HG03108 (cell line): Measurements from ENCODE around the gene ZBTB25.

ENCODE experiments used
- ATAC-seq: cut with Tn5 transposase; IDR thresholded peaks from one replicate; pipeline ENCODE4 v1.9.1; 2021; ENCODE audit warnings: moderate library complexity; ENCODE audit not compliant: unreplicated experiment

The ZBTB25 gene

GRCh38 chr14:64444140-64444539, 59.5 kb downstream of the ZBTB25 start:
- no peak for ATAC-seq

- no peak for ATAC-seq
Observed at GRCh38 chr14:64442300-64442988, 61.2 kb downstream of the ZBTB25 start.

DNA sequence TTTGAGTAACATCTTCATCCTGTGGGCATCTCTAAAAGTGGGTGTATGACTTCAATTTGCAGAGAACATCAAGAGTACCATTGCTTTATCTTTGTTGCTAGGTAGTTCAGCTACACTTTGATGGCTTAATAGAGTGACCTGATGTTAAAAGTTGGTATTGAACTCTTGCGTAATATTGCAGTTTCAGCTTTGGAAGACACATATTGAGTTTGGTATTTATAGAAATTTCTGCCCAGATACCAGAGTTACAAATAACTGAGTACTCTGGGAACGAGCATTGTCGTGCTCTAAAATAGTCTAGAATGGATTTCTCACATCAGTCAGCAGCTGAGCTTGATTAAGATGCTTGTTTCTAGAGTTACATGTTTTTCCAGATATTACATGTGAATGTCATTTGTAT, 63.1 kb downstream of the ZBTB25 start:
- no peak for ATAC-seq

DNA sequence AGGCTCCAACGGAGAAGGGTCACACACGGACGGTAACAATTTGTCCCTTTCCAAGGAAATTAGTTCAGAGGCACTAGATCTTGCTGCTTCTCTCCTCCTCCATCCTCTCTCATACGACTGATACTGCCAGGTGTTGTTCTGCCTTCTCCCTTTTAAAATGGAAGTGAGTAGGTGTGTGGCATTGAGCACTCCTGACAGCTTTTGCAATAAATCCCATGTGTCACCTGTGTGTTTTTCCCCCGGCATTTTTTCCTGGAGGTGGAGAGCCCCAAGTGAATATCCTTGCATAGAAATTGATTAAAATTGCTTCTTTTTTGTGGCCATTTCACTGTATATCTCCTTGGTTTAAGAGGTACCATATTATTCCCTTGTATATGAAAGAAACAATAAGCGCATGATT, 64.5 kb downstream of the ZBTB25 start:
- ATAC-seq: no peak

- ATAC-seq: no peak
Observed at GRCh38 chr14:64438181-64438841, 65.3 kb downstream of the ZBTB25 start.

DNA sequence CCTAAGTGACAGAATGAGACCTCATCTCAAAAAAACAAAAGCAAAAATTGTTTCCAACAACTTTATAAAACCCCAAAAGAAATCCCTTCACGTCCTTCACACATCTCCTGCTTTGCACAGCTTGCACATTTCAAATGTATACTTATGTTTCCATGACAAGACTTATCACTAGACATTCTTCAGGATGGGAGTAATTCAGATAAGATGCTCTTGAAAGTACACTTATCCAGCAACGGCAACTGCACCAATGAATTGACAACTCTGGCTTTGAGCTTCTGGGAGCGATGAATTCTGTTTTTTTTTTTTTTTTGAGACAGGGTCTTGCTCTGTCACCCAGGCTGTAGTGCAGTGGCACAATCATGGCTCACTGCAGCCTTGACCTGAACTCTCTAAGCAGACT, 69.1 kb downstream of the ZBTB25 start:
- no peak for ATAC-seq

- ATAC-seq: no peak
Observed at GRCh38 chr14:64423987-64424386, 79.7 kb downstream of the ZBTB25 start.

DNA sequence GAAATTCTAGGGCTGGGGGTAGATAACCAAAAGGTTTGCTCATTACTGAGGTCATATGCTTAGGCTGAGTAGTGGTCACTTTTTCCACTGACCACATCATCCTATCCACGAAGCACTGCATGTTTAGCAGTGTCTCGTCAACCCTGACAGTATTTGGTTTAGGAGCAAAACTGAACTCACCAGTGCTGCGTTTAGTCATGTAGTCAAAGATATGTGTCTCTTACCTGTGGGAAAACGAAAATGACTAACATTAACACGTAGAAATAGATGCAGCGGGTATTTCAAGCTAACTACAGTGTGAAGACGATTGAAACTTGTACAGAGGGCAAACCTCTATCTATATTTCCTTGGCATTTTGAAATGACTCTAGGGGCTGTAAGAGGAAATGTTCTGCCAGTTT, 80.9 kb downstream of the ZBTB25 start:
- ATAC-seq: peak; percentile 42

DNA sequence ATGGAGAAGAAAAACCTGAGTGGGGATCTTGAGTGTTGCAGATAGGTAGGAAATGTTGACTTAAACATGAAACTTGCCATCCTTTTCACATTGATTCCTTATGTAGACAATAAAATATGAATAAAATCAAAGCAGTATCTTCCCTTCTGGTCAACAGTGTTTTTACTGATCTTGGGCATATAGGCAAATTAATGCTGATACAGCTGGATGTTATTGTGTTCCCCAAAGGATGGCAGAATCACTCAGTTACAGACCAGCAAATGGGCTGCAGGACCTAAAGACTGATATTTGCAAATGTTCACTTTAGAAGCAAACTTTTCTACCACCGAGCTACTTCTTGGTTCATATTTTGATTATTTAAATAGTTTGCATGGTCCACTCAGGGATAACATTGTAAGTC, 81.6 kb downstream of the ZBTB25 start:
- no peak for ATAC-seq

DNA sequence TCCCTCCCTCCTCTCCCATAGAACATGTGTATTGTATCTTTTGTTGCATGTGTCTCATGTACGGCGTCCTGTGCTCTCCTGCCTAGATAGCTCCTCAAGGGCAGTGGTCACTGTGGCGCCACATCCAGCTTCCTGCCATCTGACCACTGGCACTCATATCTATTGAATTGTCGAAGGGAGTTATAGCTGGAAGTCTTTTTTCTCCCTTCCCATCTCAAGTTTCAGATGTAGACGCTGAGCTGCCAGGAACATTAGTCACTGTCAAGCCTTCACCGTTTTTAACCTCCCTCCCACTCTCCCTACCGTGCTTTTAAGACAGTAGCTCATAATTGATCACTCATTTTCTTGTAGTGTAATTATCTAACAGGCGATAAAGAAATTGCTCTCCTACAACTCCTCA, 82.5 kb downstream of the ZBTB25 start:
- no peak for ATAC-seq

GRCh38 chr14:64419003-64419402, 84.6 kb downstream of the ZBTB25 start:
- ATAC-seq: no peak

DNA sequence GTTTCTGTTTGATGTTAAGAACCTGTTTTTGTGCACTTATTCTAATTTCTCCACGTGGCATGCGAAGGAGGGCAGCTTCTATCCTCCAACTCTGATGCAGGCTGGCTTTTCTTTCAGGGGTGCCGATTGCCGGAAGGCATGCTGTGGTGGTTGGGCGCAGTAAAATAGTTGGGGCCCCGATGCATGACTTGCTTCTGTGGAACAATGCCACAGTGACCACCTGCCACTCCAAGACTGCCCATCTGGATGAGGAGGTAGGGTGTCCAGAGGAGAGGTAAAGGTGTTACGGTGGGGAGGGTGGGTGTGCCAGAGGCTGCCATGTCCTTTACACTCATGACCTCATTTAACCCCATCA, 85.9 kb downstream of the ZBTB25 start:
- ATAC-seq: no peak

GRCh38 chr14:64417055-64417770, 86.4 kb downstream of the ZBTB25 start:
- no peak for ATAC-seq

DNA sequence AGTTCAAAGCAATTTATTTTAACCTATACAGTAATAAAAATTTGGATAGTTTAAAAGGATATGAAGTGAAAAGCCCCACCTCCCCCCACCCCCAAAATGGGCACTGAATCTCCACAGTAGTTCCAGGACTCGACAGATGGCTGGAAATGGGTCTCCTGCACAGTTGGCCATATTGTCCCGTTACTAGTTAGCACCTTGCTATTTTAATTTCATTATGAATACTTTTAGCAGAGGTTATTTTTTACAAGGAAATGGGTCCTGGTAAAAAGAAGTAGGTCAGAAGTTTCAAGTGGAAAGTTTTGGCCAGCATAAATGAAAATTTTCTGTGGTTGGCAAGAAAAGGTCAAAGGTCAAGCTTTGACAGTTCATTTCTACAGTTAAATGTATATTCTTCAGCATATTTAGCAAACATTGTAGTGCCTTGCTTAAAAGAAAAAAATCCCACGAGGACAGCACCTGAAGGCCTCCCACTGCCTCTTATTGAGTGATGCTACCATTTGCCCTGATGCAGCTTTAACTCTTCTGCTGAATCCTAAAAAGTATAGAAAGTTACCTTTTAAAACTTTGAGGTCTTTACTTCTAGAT, 87.2 kb downstream of the ZBTB25 start:
- no peak for ATAC-seq

- ATAC-seq: no peak
Observed at GRCh38 chr14:64412237-64412636, 91.4 kb downstream of the ZBTB25 start.

GRCh38 chr14:64411001-64411400, 92.6 kb downstream of the ZBTB25 start:
- ATAC-seq: no peak

- ATAC-seq: no peak
Observed at GRCh38 chr14:64410084-64410774, 93.4 kb downstream of the ZBTB25 start.

GRCh38 chr14:64409126-64409920, 94.3 kb downstream of the ZBTB25 start:
- ATAC-seq: peak; percentile 56

DNA sequence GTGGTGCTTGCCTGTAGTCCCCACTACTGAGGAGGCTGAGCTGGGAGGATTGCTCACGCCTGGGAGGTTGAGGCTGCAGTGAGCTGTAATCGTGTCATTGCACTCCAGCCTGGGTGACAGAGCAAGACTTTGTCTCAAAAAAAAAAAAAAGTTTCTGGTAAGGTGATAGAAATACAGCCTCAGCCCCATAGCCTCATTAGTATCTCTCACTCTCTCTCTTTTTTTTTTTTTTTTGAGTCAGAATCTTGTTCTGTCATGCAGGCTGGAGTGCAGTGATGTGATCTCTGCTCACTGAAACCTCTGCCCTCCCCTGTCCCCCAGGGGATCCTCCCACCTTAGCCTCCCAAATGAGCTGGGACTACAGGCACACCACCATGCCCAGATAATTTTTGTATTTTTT, 96.3 kb downstream of the ZBTB25 start:
- no peak for ATAC-seq

GRCh38 chr14:64405295-64405694, 98.3 kb downstream of the ZBTB25 start:
- no peak for ATAC-seq
